CD4-positive, alpha-beta T cell treated with Interleukin-17A for 1 hour (primary cell): Measurements from ENCODE around the gene FCSK.

Experiments
- DNase-seq: peaks from one replicate; pipeline ENCODE4 v3.0.0-alpha.2; 2020

Gene FCSK

GRCh38 chr16:70457446-70458166, 3.2 kb downstream of the FCSK start:
- no peak for DNase-seq

GRCh38 chr16:70460737-70461261, 6.4 kb downstream of the FCSK start:
- DNase-seq, result no peak

GRCh38 chr16:70463235-70463634, 8.8 kb downstream of the FCSK start:
- DNase-seq, result no peak

GRCh38 chr16:70465999-70466804, 11.8 kb downstream of the FCSK start:
- DNase-seq, result no peak

- no peak for DNase-seq
Observed at GRCh38 chr16:70466805-70467076, 12.3 kb downstream of the FCSK start.

- no peak for DNase-seq
Observed at GRCh38 chr16:70467113-70467512, 12.7 kb downstream of the FCSK start.

- DNase-seq, result no peak
Observed at GRCh38 chr16:70467608-70468007, 13.2 kb downstream of the FCSK start.

- DNase-seq, result no peak
Observed at GRCh38 chr16:70468776-70469525, 14.6 kb downstream of the FCSK start.

- DNase-seq, result no peak
Observed at GRCh38 chr16:70470141-70470926, 15.9 kb downstream of the FCSK start.

GRCh38 chr16:70470927-70471341, 16.5 kb downstream of the FCSK start:
- no peak for DNase-seq

- no peak for DNase-seq
Observed at GRCh38 chr16:70472786-70473433, 18.5 kb downstream of the FCSK start.

- no peak for DNase-seq
Observed at GRCh38 chr16:70473446-70474319, 19.3 kb downstream of the FCSK start.

GRCh38 chr16:70474320-70475053, 20.1 kb downstream of the FCSK start:
- DNase-seq, result no peak

GRCh38 chr16:70475054-70475871, 20.9 kb downstream of the FCSK start:
- no peak for DNase-seq

- no peak for DNase-seq
Observed at GRCh38 chr16:70476272-70477020, 22.1 kb downstream of the FCSK start.

GRCh38 chr16:70478169-70478568, 23.8 kb downstream of the FCSK start:
- DNase-seq, result no peak

- DNase-seq, result no peak
Observed at GRCh38 chr16:70478912-70479341, 24.5 kb downstream of the FCSK start.
